ENCODE measurements around the gene PLLP.

The PLLP gene

GRCh38 chr16:57234707-57235092 lies 49.8 kb downstream of the PLLP start:
- H3K79me2 ChIP-seq (ENCODE audit: insufficient read depth, low read depth): no peaks in the 10 kb centered on the region
- H3K9ac ChIP-seq: no peak overlapping the region
- no peaks in the 10 kb centered on the region for H3K27me3 ChIP-seq (ENCODE audit: insufficient read depth, low read depth)
- no peak for TF ChIP-seq CTCF (conservative IDR thresholded peaks at IDR 0.05; ENCODE audit: low read depth, low read length)
- no peak overlapping the region for H3K4me3 ChIP-seq (IDR thresholded peaks at IDR 0.05; ENCODE audit: insufficient read depth, low read depth, low read length)
- no peak overlapping the region for H2AFZ ChIP-seq (ENCODE audit: low read depth)
- H3K4me1 ChIP-seq (ENCODE audit: low read depth, poor library complexity, severe bottlenecking): no peaks in the 10 kb centered on the region
- no peaks in the 10 kb centered on the region for H3K36me3 ChIP-seq (ENCODE audit: insufficient read depth)
- no peak overlapping the region for H3K4me2 ChIP-seq
- no peak overlapping the region for H3K27ac ChIP-seq
- H4K20me1 ChIP-seq (ENCODE audit: insufficient read depth): no peaks in the 10 kb centered on the region

GRCh38 chr16:57233944-57234706 lies 50.3 kb downstream of the PLLP start:
- no peak for TF ChIP-seq CTCF (conservative IDR thresholded peaks at IDR 0.05; ENCODE audit: low read depth, low read length)
- Histone ChIP-seq H3K9ac (no peak overlapping the region), H3K79me2 (ENCODE audit: insufficient read depth, low read depth) (no peaks in the 10 kb centered on the region), H3K4me2 (no peak overlapping the region), H2AFZ (ENCODE audit: low read depth) (no peak overlapping the region), H3K27me3 (ENCODE audit: insufficient read depth, low read depth) (no peaks in the 10 kb centered on the region), H3K4me1 (ENCODE audit: low read depth, poor library complexity, severe bottlenecking) (no peaks in the 10 kb centered on the region), H3K4me3 (IDR thresholded peaks at IDR 0.05; ENCODE audit: insufficient read depth, low read depth, low read length) (no peak overlapping the region), H4K20me1 (ENCODE audit: insufficient read depth) (no peaks in the 10 kb centered on the region), H3K27ac (no peak overlapping the region), H3K36me3 (ENCODE audit: insufficient read depth) (no peaks in the 10 kb centered on the region)

GRCh38 chr16:57231821-57232350 lies 52.6 kb downstream of the PLLP start:
- TF ChIP-seq CTCF (conservative IDR thresholded peaks at IDR 0.05; ENCODE audit: low read depth, low read length): no peak
- no peaks in the 10 kb centered on the region for H3K27me3 ChIP-seq (ENCODE audit: insufficient read depth, low read depth)
- H3K36me3 ChIP-seq (ENCODE audit: insufficient read depth): no peaks in the 10 kb centered on the region

GRCh38 chr16:57229079-57229478 lies 55.4 kb downstream of the PLLP start:
- Histone ChIP-seq H3K27me3 (ENCODE audit: insufficient read depth, low read depth) (no peaks in the 10 kb centered on the region), H4K20me1 (ENCODE audit: insufficient read depth) (no peaks in the 10 kb centered on the region), H3K79me2 (ENCODE audit: insufficient read depth, low read depth) (no peaks in the 10 kb centered on the region), H3K9ac (no peak overlapping the region), H3K4me2 (no peak overlapping the region), H3K4me3 (IDR thresholded peaks at IDR 0.05; ENCODE audit: insufficient read depth, low read depth, low read length) (no peak overlapping the region), H3K27ac (no peak overlapping the region), H3K4me1 (ENCODE audit: low read depth, poor library complexity, severe bottlenecking) (no peaks in the 10 kb centered on the region), H3K36me3 (ENCODE audit: insufficient read depth) (no peaks in the 10 kb centered on the region), H2AFZ (ENCODE audit: low read depth) (no peak overlapping the region)
- TF ChIP-seq CTCF (conservative IDR thresholded peaks at IDR 0.05; ENCODE audit: low read depth, low read length): no peak

More at GRCh38 chr16:57231821-57232350, 52.6 kb downstream of the PLLP start:
- H3K79me2 ChIP-seq (ENCODE audit: insufficient read depth, low read depth): no peaks in the 10 kb centered on the region
- H2AFZ ChIP-seq (ENCODE audit: low read depth): no peak overlapping the region
- no peak overlapping the region for H3K4me3 ChIP-seq (IDR thresholded peaks at IDR 0.05; ENCODE audit: insufficient read depth, low read depth, low read length)
- H3K4me2 ChIP-seq: no peak overlapping the region
- no peaks in the 10 kb centered on the region for H3K4me1 ChIP-seq (ENCODE audit: low read depth, poor library complexity, severe bottlenecking)
- H4K20me1 ChIP-seq (ENCODE audit: insufficient read depth): no peaks in the 10 kb centered on the region
- no peak overlapping the region for H3K9ac ChIP-seq
- H3K27ac ChIP-seq: no peak overlapping the region

All from KMS-11 (cell line).